Activated T-cell treated with anti-CD3 and anti-CD28 coated beads for 1 hour (primary cell): ENCODE data around the gene RNF113B.

Experiments used
- DNase-seq: peaks from one replicate; pipeline ENCODE4 v3.0.0-alpha.2; 2020; ENCODE audit warnings: low read depth

Gene RNF113B

GRCh38 chr13:98173431-98174152, 3.5 kb downstream of the RNF113B start:
- no peak for DNase-seq

DNA sequence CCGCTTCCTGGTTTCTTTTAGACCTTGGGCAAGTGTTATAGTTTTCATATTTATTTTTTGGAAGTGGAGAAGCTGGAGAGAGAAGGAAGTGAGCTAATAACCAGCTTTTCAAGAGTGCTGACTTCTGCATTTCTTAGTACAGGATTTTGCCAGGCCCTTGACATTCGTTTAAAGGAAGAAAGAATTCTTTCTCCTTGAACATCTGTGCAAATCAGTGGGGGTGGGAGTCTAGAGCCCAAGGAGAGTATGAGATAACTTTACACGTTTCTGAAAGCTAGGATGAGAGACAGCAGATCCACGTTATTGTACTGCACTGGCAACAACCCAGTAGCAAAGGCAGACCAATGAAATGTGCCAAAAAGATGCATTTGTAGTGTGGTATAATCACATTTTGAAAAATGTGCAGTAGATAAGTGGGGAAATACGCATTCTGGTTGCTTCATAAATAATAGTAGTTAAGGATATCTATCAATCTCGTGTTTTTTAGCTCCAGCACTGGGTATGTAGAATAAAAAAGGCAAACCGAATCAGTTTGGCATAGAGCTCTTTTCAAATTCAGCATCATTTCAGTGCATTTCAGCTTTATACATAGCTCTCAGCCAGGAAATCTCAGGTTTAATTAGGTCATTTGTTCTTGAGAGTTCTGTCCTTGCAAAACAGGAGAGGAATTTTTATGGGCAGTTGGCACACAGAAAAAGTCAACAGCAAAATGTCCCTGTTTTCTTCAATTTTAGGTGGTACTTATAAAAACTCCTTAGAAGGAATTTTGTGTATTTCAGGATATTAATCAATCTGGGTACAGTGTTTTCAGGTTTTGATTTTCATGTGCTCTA, 4.3 kb downstream of the RNF113B start:
- DNase-seq, result no peak

DNA sequence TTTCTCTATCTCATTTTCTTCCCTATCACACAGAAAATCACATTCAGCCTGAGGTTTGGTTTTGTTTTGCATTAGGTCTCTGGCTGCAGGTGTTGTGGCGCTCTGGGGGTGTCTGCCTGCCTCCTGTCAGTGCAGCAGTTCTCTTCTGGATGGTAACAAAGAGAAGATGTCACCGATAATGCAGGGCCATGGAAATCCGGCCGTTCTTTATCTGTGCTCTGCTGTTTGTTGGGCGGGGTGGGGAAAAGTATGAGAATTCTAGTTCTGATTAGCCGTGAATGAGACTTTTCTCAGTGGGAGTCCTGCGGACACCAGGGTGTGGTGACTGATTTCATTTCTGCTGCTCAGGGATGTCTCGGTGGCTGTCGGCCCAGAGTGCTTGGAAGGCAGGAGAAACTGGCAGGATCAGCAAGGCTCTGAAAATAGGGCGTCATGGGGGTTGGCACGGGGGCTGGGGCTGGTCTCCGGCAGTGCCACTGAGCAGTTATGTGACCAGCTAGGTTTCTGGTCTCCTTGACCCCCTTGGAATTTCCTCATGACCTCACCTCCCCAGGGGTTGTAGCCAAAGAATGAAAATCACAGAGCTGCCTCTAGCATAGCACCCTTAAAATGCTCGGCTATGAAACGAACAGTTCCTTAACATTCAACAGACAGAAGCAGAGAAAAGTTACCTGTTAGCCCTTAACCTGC, 5.0 kb downstream of the RNF113B start:
- DNase-seq, result no peak

DNA sequence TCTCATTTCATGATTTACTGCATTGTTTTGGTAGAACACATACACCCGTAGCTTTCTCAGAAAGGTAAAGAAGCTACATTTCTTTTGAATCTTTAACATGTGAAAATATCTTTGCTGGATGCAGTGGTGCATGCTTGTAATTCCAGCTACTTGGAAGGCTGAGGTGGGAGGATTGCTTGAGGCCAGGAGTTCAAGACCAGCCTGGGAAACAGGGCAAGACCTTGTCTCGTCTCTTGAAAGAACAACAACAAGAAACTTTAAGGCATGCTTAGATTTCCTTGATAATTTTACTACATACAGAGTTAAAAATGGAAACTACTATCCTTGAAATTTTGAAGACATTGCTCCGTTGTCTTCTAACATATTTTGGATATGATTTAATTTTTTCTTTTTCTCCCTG, 7.7 kb downstream of the RNF113B start:
- DNase-seq, result no peak

GRCh38 chr13:98162935-98163334, 14.1 kb downstream of the RNF113B start:
- no peak for DNase-seq

- DNase-seq, result no peak
Measured at GRCh38 chr13:98158172-98158899, 18.7 kb downstream of the RNF113B start.

GRCh38 chr13:98157609-98158008, 19.5 kb downstream of the RNF113B start:
- no peak for DNase-seq

GRCh38 chr13:98157188-98157587, 19.9 kb downstream of the RNF113B start:
- no peak for DNase-seq

DNA sequence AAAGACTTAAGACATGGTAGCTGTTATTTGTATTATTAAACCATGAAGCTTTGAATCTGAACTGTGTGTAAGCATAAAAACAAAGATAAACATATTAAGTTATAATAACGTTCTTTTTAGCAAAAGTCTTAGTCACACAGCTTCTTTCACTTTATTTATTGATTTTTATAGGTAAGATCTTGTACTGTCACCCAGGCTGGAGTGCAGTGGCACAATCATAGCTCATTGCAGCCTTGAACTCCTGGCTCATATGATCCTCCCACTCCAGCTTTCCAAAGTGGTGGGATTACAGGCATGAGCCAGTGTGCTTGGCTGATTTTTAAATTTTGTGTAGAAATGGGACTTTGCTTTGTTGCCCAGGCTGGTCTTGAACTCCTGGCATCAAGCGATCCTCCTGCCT, 20.8 kb downstream of the RNF113B start:
- no peak for DNase-seq

DNA sequence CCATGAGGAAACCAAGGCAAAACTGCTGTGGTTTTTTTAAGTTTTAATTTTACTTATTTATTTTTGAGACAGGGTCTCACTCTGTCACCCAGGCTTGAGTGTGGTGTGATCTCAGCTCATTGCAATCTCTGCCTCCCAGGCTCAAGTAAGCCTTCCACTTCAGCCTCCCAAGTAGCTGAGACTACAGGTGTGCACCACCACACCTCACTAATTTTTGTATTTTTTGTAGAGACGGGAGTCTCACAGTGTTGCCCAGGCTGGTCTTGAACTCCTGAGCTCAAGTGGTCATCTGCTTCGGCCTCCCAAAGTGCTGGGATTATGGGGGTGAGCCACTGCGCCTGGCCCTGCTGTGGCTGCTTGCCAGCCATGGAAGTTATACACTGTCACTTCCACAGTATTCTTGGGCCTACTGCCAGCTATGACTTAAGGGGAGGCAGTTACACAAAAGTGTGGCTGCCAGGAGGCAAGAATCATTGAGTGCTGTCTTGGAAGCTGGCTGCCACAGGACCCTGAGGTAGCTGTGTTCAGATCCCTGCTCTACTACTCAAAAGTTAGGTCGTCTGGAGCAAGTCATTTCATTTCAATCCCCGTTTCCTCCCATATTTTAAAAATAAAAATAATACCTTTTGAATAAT, 21.5 kb downstream of the RNF113B start:
- DNase-seq, result no peak

DNA sequence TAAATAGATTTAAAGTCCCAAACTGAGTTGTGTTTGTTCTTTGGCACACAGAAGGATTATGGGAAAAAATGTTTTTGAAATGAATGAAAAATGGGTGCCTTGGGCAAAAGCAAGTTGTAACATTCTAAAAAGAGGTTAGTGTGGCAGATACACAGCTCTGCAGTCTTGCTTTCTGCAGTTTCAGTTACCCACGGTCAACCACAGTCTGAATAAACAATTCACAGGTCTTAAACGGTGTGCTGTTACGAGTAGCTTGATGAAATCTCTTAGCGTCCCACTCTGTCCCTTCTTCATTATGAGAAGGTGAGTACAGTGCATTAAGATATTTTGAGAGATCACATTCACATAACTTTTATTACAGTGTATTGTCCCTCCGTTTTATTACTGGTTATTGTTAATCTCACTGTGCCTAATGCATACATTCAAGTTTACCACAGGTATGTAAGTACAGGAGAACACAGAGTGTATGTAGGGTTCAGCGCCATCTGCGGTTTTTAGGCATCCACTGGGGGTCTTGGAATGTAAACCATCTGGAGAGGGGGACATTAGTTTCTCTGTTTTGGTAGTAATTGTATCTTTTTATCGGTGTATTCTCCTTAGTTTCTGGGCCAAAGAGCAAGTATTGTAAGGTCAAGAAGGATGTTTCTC, 26.1 kb downstream of the RNF113B start:
- DNase-seq, result no peak

- DNase-seq, result no peak
Measured at GRCh38 chr13:98147521-98147920, 29.5 kb downstream of the RNF113B start.

GRCh38 chr13:98144801-98145350, 32.2 kb downstream of the RNF113B start:
- DNase-seq, result no peak

GRCh38 chr13:98144027-98144741, 32.9 kb downstream of the RNF113B start:
- DNase-seq, result no peak

DNA sequence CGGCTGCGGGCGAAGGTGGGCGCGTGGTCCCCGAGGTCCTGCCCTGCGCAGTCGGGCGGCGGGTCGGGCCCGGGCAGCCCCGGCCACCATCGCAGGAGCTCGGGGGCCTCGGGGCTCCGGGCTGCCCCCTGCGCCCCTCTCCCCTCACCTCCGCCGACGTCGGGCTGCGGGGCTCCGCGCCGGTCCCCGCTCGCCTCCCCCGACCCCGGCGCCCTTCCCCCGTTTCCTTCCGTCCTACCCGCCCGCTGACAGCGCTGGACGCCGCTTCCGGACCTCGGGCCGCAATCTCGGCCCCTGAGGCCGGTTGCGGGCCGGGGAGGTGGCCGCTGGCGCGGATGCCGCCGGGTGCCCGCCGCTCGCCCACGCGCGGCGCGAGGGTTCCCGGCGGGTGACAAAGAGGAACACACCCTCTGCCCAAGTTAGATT, 33.5 kb downstream of the RNF113B start:
- no peak for DNase-seq

DNA sequence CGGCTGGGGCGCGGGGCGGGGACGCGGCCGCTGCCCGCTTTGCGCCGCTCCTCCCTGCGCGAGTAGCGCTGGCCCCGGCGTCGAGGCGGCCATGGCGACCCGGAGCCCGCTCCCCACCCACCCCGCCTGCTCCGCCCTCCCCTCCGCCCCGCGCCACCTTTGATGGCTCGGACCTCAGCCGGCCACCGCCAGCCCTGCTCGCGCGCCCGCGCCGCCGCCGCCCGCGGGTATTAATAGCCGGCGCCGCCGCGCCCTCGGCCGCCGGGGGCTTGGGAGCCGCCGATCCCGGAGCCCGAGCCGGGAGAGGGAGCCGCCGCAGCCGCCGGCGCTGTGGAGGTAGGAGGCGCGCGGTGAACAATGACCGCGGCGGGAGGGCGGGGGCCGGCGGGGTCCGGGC, 33.9 kb downstream of the RNF113B start:
- no peak for DNase-seq

GRCh38 chr13:98142380-98143156, 34.5 kb downstream of the RNF113B start, which contains the start of gene FARP1:
Gene FARP1 (plus strand): TSS chr13:98143094. CDS start chr13:98213243, 70,149 bp downstream.
- no peak for DNase-seq

- DNase-seq, result no peak
Measured at GRCh38 chr13:98141509-98142379, 35.3 kb downstream of the RNF113B start.
